Activated T-cell treated with anti-CD3 and anti-CD28 coated beads, Interleukin-2, amount 50 U/mL, for 72 hours (primary cell): ENCODE measurements around the gene GYS2. TPM values are rescaled to one million over a fixed set of nuclear protein-coding genes. Genes with fewer than 3 reads are reported as not detected.

Source experiments
- ATAC-seq, 2 donors: fragments of 150-1000 bp; cut with Tn5 transposase; replicated peaks in 1 of 2; 2 replicates each; pipeline ENCODE4 v1.10.0; 2021; ENCODE audit warnings: moderate library complexity in 2 of 2, mild to moderate bottlenecking in 1 of 2
- DNase-seq, 2 donors: peaks; one replicate each; pipeline ENCODE4 v3.0.0; 2021 to 2022; ENCODE audit warnings: mixed read lengths in 1 of 2
- H3K27ac Mint-ChIP-seq: one replicate; pipeline ENCODE4 v1.8.0; 2022; ENCODE audit warnings: mild to moderate bottlenecking, moderate library complexity, mixed read lengths
- H3K27me3 Mint-ChIP-seq: one replicate; pipeline ENCODE4 v1.8.0; 2022; ENCODE audit warnings: low read depth, mixed read lengths
- H3K36me3 Mint-ChIP-seq, 2 donors: one replicate each; pipeline ENCODE4 v1.8.0; 2022; ENCODE audit warnings: mixed read lengths in 2 of 2, mild to moderate bottlenecking in 1 of 2; ENCODE audit not compliant: insufficient read depth in 2 of 2
- H3K4me1 Mint-ChIP-seq: one replicate; pipeline ENCODE4 v1.8.0; 2022; ENCODE audit warnings: low read depth, mixed read lengths
- H3K4me3 Mint-ChIP-seq, 2 donors: one replicate each; pipeline ENCODE4 v1.8.0; 2022; ENCODE audit warnings: mild to moderate bottlenecking in 2 of 2, mixed read lengths in 2 of 2, moderate library complexity in 2 of 2
- H3K9me3 Mint-ChIP-seq, 2 donors: one replicate each; pipeline ENCODE4 v1.8.0; 2022; ENCODE audit warnings: mixed read lengths in 2 of 2
- total RNA-seq, 2 donors: library from RNA; stranded (reverse); gene quantifications; one replicate each; pipeline ENCODE4 v1.2.3, GENCODE V29; 2022

The GYS2 gene
- total RNA-seq, 2 donors from 2014 or later: not detected

DNA sequence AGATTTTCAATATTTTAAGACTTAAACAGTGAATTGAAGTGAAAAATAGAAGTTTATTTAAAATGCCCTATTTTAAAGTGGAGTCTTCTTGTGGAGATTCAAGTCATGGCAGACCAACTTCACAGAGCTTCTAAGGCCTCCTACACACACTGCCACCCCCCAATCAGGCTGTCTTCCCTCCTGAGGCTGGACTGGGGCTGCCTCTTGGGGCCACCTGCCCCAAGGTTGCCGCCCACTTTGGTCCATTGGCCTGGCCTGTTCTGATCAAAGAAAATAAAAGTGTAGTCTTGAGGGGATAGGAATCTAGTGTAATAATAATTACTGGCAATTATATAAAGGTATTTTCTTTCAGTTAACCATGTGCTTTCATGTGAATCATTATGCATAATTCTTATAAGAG, 101.8 kb downstream of the GYS2 start:
- Mint-ChIP-seq H3K4me3 (no peak overlapping the region), H3K27me3 (no peaks in the 10 kb centered on the region), H3K36me3 (peaks cover 7 to 20% of the 10 kb centered on the region in 2 donors), H3K9me3 (no peaks in the 10 kb centered on the region), H3K4me1 (peaks cover 41% of the 10 kb centered on the region), H3K27ac (peak overlapping the region; percentile 98)
- DNase-seq (no peak), ATAC-seq (no peak)

DNA sequence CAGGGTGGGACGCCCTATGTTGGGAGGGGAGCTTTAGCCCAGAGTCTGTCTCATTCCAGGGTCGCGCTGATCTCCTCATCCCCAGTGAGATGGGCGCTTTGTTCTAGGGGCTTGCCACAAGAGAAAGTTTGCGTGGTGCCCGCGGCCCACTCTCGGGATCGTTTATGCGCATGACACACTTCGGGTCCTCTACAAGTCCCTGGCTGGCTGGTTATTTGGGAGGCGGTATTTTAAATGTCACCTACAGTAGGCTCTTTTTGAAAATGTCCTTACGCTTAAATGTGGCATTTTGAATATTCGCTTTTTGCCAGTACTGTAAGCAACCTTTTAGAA, 102.5 kb downstream of the GYS2 start:
- no peak overlapping the region for H3K4me3 Mint-ChIP-seq
- peak overlapping the region; percentile 98 for H3K27ac Mint-ChIP-seq
- H3K9me3 Mint-ChIP-seq: no peaks in the 10 kb centered on the region
- ATAC-seq (no peak), DNase-seq (peak; percentile 38 to 44)
- no peaks in the 10 kb centered on the region for H3K27me3 Mint-ChIP-seq
- H3K36me3 Mint-ChIP-seq: peaks cover 10 to 21% of the 10 kb centered on the region in 2 donors
- H3K4me1 Mint-ChIP-seq: peaks cover 39% of the 10 kb centered on the region

DNA sequence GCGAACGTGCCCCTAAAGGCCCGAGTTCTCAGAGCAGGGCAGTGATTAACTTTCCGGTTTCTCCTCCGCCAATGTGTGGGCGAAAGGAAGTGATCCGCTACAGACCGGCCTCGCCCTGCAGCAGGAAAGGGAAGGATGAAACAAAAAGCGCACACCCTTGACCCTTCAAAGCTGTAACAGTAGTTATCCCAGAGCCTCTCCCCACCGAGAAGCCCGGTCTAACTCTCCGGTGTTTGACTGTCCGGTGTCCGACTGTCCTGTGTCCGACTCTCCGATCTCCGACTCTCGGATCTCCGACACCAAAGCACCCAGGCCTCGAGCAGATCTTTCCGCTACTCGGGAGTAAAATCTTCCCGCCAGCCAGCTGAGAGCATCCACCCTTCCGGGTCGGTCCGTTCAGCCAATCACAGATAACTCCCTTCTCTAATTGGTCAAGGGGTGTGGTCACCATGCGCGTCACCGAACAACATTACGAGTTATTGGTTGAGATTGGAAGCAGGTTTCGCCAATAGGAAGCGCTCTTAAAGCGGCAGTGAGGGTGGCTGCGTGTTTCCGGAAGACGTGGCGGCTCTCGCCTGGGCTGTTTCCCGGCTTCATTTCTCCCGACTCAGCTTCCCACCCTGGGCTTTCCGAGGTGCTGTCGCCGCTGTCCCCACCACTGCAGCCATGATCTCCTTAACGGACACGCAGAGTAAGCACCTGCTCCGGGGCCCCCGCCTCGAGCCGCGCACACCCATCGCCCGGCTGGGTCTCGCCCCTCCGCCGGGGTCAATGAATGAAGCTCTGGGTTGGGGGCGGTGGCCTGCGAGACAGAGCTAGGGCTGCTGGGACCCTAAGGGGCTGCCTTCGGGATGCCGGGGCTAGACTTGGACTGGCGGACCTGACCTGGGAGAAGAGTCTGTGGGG, 103.1 kb downstream of the GYS2 start, which contains the start of the genes GOLT1B and RECQL:
GOLT1B (plus strand) TSS at position 532 of the 906 bp plus-strand sequence; CDS start at position 667, 135 bp downstream.
RECQL (minus strand) TSS at position 378 of the 906 bp plus-strand sequence. CDS start 2,065 bp downstream, outside the sequence.
- ATAC-seq (peak; percentile 97 to 98), DNase-seq (peak; percentile 91 to 92)
- H3K4me3 Mint-ChIP-seq: no peak within 1 kb of the TSS
- no peaks in the 10 kb centered on the region for H3K27me3 Mint-ChIP-seq
- peak within 1 kb of the TSS; percentile 98 for H3K27ac Mint-ChIP-seq
- H3K36me3 Mint-ChIP-seq: peaks cover 10 to 26% of the 10 kb centered on the region in 2 donors
- H3K4me1 Mint-ChIP-seq: peaks cover 39% of the 10 kb centered on the region
- no peaks in the 10 kb centered on the region for H3K9me3 Mint-ChIP-seq

DNA sequence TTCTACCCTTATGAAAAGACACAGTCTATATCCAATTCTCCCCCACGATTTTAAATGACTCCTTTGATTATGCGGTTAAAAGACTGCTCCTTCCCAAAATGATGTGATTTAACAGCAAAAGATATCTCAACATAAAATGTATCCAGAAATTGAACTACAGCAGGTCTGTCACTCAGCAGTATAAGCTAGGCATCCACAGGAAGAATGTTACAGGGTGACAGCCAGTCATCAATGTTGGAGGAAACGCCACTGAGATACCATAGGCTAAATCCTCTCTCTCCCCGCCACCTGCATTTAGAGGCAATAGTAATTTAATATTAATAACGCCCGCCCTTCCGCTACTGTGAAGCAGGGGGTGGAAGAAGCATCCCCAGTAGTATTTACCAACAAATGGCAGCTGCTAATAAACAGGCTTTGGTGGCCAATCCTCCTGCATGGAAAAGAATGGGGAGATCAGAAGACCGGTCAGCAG, 103.8 kb downstream of the GYS2 start:
- DNase-seq (no peak), ATAC-seq (no peak)
- no peaks in the 10 kb centered on the region for H3K27me3 Mint-ChIP-seq
- H3K4me3 Mint-ChIP-seq: no peak overlapping the region
- H3K27ac Mint-ChIP-seq: no peak overlapping the region
- peaks cover 34% of the 10 kb centered on the region for H3K4me1 Mint-ChIP-seq
- H3K36me3 Mint-ChIP-seq: peaks cover 10 to 26% of the 10 kb centered on the region in 2 donors
- H3K9me3 Mint-ChIP-seq: no peaks in the 10 kb centered on the region

DNA sequence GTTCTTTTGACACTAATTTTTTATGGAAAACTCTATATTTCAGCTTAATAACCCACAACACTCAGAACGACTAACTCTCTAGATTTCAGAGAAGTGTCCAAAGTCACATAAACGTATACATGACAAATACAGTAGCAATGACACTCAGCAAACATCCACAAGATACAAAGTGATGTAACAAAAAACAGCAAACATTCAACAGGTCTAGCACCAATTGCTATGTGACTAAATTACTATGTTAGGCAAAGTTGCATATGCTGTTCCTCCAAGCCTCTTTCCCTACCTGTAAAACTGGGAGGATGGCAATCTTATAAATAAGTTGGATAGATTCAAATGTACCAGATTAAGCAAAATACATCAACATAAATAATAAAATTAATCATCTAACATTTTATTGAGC, 104.9 kb downstream of the GYS2 start:
- H3K4me1 Mint-ChIP-seq: peaks cover 26% of the 10 kb centered on the region
- H3K4me3 Mint-ChIP-seq: no peak overlapping the region
- peaks cover 13 to 36% of the 10 kb centered on the region in 2 donors for H3K36me3 Mint-ChIP-seq
- peak overlapping the region; percentile 55 for H3K27ac Mint-ChIP-seq
- no peaks in the 10 kb centered on the region for H3K27me3 Mint-ChIP-seq
- H3K9me3 Mint-ChIP-seq: no peaks in the 10 kb centered on the region
- no peak for ATAC-seq
- DNase-seq: no peak

Other genes with a start within 250 kb of the GYS2 start
- gene IAPP, start 231.9 kb downstream of the GYS2 start, total RNA-seq: not detected
- 10 to 100 TPM; 65.3 to 77.2 TPM for gene PYROXD1, start 167.2 kb downstream of the GYS2 start, total RNA-seq
- gene RECQL, start 103.2 kb downstream of the GYS2 start, total RNA-seq: 10 to 100 TPM; 92.7 to 93.4 TPM
- 10 to 100 TPM; 46.3 to 51.2 TPM for gene GOLT1B, start 103.1 kb downstream of the GYS2 start, total RNA-seq
- 1 to 10 TPM; 1.6 to 2.8 TPM for gene SPX, start 78.6 kb downstream of the GYS2 start, total RNA-seq
- gene LDHB, start 53.0 kb upstream of the GYS2 start, total RNA-seq: 1,000 to 10,000 TPM; 1,381 to 1,488 TPM
- gene KCNJ8, start 169.9 kb upstream of the GYS2 start, total RNA-seq: not detected